HG03558 (cell line): ENCODE data around the gene ATG2B.

Experiments used
- ATAC-seq: cut with Tn5 transposase; IDR thresholded peaks from one replicate; pipeline ENCODE4 v1.9.1; 2021; ENCODE audit warnings: moderate number of reproducible peaks; ENCODE audit not compliant: unreplicated experiment; ENCODE audit errors: extremely low read depth

Gene ATG2B

GRCh38 chr14:96320605-96321004 is 42.5 kb downstream of the ATG2B start:
- ATAC-seq: no peak

DNA sequence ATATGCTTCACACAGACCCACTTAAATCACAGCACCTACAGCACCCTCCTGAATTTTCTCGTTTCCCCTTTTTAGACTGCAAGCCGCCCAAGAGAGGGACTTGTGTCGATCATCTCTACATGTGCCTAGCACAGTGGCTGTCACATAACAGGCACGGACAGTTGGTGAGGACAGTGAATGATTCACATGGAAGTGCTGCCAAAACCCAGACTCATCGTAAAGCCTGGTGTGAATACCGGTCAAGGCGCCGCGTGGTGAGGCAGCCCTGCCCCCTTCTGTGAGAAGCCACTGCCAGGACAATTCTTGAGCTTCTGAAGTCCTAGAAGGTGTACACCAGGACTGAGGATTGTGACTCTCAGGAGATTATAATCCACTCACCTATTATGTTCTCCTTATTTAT is 44.3 kb downstream of the ATG2B start:
- no peak for ATAC-seq

DNA sequence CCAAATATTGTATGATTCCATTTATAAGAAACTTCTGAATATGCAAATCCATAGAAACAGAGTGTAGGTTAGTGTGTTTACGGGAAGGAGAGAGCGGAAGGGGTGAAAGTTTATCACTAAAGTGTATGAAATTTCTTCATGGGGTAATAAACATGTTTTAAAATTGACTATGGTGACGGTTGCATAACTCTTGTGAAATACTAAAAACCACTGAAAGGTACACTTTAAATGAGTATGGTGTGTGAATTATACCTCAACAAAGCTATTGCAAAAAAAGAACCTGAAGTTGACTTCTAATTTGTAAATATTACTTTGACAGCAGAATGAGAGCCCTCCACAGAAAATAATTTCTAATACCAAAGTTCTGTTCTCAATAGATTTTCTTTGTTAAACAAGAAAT is 47.1 kb downstream of the ATG2B start:
- no peak for ATAC-seq

DNA sequence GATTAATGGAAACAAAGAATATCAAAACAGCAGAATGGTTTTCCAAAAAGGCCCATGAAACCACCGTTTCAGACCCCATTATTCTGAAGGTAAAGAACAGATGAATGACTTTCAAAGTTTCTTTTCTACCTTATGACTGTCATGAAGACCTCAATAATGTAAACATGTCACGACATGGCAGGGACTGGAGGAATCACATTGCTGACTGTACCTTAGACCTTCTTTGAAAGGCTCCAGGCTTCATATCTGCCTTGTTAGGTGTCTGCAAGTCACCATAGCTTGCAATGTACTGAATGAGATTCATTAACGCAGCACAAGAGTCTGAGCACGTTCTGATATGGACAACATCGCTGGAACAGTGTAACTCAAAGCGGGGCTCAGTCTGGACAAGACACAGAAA is 52.2 kb downstream of the ATG2B start:
- ATAC-seq: no peak

- no peak for ATAC-seq
Observed at GRCh38 chr14:96309896-96310330, 53.2 kb downstream of the ATG2B start.

- no peak for ATAC-seq
Observed at GRCh38 chr14:96309133-96309895, 53.8 kb downstream of the ATG2B start.

DNA sequence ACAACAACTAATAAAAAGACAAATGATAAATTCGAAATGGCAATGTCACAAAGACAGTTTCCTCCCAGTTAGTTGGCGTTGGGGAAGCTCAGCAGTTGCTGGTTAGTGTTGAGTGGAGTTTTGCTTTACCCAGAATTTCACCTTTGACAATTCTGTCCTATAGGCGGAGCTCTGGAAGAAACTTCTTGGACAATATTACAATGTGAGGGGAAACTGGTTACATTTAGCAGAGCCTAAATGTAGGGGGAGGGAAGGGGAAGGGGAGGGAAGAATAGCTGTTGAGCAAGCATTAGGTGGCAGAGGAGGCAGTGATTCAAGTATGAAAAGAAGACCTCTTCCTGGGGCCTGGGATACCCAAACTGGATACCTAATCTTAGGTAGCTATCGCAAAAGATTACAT is 55.7 kb downstream of the ATG2B start:
- no peak for ATAC-seq

- ATAC-seq: no peak
Observed at GRCh38 chr14:96304956-96305355, 58.2 kb downstream of the ATG2B start.

DNA sequence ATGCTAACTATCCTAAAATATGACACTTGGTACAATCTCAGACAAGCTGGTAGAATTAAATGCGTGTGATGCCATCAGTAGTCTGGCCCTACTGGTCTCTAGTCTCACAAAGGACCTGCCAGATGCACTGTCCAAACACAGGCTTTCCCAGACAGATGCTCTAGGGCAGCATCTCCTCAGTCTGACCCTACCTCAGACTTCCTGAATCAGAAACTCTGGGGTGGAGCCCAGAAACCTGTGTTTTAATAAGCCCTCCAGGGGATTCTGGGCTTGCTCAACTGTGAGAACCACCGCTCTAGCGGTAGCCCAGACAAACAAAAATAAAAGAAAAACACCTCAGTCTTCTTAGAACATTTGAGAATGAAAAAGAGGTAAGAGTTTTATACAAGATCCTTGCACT is 59.2 kb downstream of the ATG2B start:
- no peak for ATAC-seq

DNA sequence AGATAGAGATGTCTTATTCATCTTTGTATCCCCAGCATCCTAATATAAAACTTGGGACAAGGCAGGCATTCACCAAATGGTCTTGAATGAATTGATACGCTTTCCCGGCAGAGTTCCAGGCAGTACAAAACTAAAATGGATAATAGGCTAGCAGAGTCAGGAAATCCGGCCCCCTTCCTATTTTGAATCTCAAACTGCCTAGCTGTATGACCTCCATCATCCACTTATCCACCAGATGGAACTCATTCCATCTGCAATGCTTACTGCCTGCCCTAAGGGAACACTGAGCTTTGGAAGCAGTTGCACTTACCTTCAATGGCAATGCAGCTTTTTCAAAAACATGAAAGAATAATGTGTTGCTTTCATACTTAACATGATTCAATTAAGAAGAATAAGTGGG is 63.7 kb downstream of the ATG2B start:
- no peak for ATAC-seq

- ATAC-seq: no peak
Observed at GRCh38 chr14:96297997-96298515, 65.1 kb downstream of the ATG2B start.

- ATAC-seq: no peak
Observed at GRCh38 chr14:96297000-96297399, 66.1 kb downstream of the ATG2B start.

DNA sequence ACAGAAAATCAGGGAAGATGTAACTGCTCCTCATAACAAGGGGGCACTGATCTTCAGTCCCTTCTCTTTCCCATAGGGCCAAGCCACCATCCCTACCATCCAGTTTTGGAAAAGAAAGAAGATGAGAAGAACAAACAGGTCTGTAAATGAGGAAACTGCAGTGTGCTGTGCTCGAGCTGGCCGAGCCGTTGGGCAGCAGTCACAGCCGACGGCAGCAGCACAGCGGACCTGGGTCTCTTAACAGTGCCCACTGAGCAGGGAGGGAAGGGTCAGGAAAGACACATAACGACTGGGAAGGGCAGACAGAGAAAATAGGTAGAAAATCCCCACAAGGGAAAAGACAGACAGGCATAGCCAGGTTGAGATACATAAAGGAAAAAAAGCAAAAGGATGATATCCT is 68.9 kb downstream of the ATG2B start:
- no peak for ATAC-seq

GRCh38 chr14:96287856-96288255 is 75.3 kb downstream of the ATG2B start:
- no peak for ATAC-seq

GRCh38 chr14:96286251-96286650 is 76.9 kb downstream of the ATG2B start:
- ATAC-seq: no peak

DNA sequence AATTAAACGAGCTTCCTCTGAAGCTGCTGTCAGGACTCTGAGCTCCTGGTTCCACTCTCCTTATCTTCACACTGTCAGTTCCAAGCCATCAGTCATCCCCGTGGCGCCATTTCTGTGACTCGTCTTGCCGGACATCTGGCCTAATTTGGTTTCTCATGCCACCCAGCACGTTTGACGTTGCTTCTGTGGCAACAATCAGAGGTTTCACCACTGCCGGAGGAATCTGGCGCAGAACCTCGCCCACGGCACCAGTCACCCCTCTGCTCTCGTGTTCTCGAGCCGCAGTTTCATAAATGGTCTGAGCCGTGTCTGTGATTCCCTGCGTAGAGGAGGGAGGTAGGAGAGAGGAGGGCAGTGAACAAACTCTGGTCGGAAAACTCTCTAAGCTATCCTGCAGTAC is 77.5 kb downstream of the ATG2B start:
- ATAC-seq: no peak

GRCh38 chr14:96284430-96284829 is 78.7 kb downstream of the ATG2B start:
- no peak for ATAC-seq

DNA sequence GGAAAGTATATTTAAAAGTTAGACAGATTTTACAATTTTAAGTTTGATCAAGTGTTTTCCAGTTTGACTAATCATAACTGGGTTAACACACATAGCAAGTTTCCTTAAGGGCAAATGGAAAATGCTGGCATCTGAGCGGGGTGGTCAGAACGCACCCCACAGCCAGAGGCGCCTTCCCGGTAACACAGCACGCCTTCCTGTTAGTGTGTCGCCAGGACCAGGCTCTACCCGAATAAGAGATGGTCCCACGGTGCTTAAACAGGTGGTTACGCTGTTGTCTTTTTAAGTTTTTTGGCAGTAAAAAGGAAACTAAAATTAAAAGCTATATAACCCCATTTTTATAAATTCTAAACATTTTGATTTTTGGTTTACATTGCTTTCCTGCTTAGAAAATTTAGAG is 79.1 kb downstream of the ATG2B start:
- ATAC-seq: no peak

DNA sequence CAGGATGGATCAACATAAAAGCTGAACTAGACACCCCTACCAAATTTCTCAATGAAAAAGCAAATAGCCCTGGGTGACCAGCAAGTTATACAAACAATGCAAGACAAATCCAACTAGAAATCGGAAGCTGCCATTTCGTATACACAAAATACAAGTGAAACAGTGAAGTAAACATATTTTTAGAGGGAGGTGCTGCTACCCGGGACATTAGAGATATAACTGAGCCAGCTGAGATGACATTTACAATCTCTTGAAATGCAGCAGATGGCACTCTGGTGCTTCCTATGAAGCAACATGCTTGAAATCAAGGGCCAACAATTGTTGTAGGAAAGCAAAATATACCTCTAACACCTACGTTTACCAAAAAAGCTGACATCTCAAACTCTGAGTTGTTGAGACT is 81.7 kb downstream of the ATG2B start:
- ATAC-seq: no peak

GRCh38 chr14:96280104-96280503 is 83.0 kb downstream of the ATG2B start:
- no peak for ATAC-seq

GRCh38 chr14:96279564-96279963 is 83.6 kb downstream of the ATG2B start:
- no peak for ATAC-seq

DNA sequence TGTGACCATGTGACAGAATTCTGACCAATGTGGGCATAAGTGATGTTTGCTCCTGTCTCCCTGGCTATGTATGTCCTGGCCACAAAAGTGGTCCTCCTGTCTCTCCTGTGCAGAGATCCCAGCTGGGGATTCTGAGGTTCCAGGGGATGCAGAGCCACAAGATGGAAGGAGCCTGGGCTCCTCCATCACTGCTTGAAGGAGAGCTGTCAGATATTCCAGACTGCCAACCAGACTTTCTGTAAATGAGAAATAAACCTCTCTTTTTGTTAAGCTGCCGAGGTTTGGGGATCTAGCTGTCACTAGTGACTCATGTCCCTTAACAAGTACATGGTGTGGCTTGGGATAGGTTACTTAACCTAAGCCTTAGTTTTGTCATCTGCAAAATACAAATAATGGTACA is 85.3 kb downstream of the ATG2B start:
- no peak for ATAC-seq
